Retinal pigment epithelial cell (primary cell): ENCODE data around the gene CAPZB.

Experiments used
- DNase-seq: peaks from one replicate; pipeline ENCODE4 v3.0.0-alpha.2; 2010; ENCODE audit warnings: low read depth
- H3K4me3 ChIP-seq: 2 replicates; pipeline ENCODE4 v1.5.1; 2011; ENCODE audit warnings: mild to moderate bottlenecking, low read length, control low read depth, moderate library complexity
- CTCF ChIP-seq: conservative IDR thresholded peaks from 2 replicates; pipeline ENCODE4 v1.5.1; 2011; ENCODE audit warnings: low read depth, low read length, control low read depth, inconsistent platforms

Gene CAPZB

DNA sequence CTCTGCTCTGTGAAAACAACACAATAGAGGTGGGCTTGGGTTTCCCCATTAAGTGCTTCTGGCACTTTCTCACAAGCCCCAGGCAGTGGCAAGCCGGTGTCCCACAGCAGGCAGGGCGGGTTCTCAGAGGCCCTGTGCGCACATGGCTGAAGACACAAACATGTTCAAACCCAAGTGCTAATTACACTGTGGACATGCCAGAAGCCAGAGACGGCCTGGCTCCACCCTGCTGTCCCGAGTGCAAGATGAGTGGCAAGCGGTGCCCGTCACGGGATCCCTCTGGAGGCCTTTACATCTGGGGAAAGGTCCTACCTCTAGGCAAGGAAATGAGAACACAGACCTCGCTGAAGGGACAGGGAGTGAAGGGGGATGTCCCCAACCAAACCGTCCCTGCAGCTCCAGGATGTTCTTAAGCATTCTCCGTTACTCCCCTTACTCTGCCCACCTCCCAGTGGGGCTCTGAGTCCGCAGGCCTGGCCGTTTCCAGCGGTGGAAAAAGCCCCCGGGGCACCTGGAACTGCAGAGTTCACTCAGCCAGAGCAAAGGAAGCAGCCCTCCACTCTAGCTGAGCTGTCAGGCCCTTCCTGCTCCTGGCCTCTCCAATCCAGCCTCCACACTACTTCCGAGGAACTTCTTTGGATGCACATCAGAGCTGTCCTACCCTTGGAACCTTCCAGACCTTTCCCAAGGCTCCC is 115.8 kb downstream of the CAPZB start:
- no peak overlapping the region for H3K4me3 ChIP-seq
- no peak for DNase-seq
- TF ChIP-seq CTCF = no peak

GRCh38 chr1:19368964-19369363 is 116.4 kb downstream of the CAPZB start:
- no peak overlapping the region for H3K4me3 ChIP-seq
- DNase-seq = no peak
- TF ChIP-seq CTCF = no peak

GRCh38 chr1:19368050-19368449 is 117.3 kb downstream of the CAPZB start:
- TF ChIP-seq CTCF = no peak
- no peak for DNase-seq
- no peak overlapping the region for H3K4me3 ChIP-seq

- no peak for DNase-seq
- no peak overlapping the region for H3K4me3 ChIP-seq
- no peak for TF ChIP-seq CTCF
These were observed 117.7 kb downstream of the CAPZB start for GRCh38 chr1:19367584-19368041.

DNA sequence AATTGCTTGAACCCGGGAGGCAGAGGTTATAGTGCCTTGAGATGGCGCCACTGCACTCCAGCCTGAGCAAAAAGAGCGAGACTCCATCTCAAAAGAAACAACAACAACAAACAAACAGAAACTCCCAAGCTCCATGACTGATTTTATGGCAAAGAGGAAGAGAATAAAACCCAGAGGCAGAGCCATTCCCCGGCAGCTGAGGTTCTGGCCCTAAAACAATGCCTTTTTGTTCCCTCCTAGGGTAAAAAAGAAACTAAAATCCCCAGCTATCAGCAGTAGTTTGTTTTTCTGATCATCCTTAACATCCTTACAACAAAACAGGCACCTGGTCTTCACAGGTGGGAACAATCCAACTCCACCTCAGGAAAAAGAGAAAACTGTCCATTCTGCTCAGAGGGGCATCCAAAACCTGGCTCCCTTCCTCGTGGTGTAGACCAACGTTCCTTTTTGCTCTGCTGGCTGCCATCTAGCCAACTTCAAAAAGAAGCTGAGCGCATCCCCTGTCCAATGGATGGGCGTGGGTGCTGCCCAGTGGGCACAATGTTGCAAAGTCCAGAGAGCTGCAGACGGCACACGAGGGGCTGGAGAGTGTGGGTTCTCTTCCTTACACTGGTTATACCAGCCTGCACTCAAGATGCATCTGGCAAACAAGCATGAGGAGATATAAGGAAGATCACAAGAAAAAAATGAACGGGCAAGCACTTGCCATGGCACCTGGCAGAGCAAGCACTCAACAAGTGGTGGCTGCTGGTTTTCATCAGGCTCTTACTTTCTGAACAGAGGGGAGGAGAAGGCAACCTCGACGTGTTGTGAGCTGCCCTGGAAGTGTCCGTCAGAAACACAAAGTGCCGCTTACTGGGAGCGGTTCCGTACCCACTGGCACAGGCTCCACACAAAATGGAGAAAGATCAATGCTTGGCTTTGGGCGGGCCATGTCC is 118.5 kb downstream of the CAPZB start:
- no peak for DNase-seq
- no peak for TF ChIP-seq CTCF
- H3K4me3 ChIP-seq = no peak overlapping the region

DNA sequence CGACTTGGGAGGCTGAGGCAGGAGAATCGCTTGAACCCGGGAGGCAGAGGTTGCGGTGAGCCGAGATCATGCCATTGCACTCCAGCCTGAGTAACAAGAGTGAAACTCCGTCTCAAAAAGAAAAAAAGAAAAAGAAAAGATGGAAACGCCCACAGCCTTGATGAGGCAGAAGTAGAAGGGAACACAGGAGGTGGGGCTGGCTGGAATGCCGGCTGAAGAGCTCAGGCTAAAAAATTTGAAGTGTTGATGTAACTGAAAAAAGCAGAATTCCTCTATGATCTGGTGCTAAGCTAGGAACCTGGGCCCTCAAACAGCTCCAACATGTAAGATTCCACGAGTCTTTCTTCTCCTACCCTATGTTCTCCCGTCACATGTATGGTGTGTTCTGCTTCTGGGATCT is 119.6 kb downstream of the CAPZB start:
- no peak for DNase-seq
- TF ChIP-seq CTCF = no peak
- no peak overlapping the region for H3K4me3 ChIP-seq
